Measurements from ENCODE around the gene PFDN6.
"Not testable (repeated sequence)": the region's sequence is repeated elsewhere in the genome, so short reads cannot be mapped to it uniquely, and the experiment has no call there.

PFDN6 gene

GRCh38 chr6:33288921-33289783 lies at the start of gene PFDN6, which contains the start of gene WDR46:
Gene PFDN6 (plus strand): TSS chr6:33289601. CDS start chr6:33289857, 256 bp downstream.
Gene WDR46 (minus strand): TSS chr6:33289239. CDS start chr6:33289170, 69 bp downstream.
- peak; percentile 57 for DNase-seq (ENCODE audit: low read depth, low spot score)

GRCh38 chr6:33241968-33242367 lies 47.4 kb upstream of the PFDN6 start:
- no peak overlapping the region for H3K27ac ChIP-seq
- no peak for DNase-seq (ENCODE audit: low read depth, low spot score)

More at GRCh38 chr6:33288921-33289783, at the start of gene PFDN6, which contains the start of gene WDR46:
- peak within 1 kb of the TSS; percentile 56 for H3K27ac ChIP-seq

GRCh38 chr6:33243476-33243875 lies 45.9 kb upstream of the PFDN6 start:
- H3K27ac ChIP-seq: no peak overlapping the region
- no peak for DNase-seq (ENCODE audit: low read depth, low spot score)

- peak overlapping the region; percentile 95 for H3K27ac ChIP-seq
- DNase-seq (ENCODE audit: low read depth, low spot score): no peak
Measured at GRCh38 chr6:33247977-33248642, 41.3 kb upstream of the PFDN6 start.

GRCh38 chr6:33248643-33248931 lies 40.8 kb upstream of the PFDN6 start:
- no peak for DNase-seq (ENCODE audit: low read depth, low spot score)

GRCh38 chr6:33248932-33249731 lies 40.3 kb upstream of the PFDN6 start:
- peak overlapping the region; percentile 95 for H3K27ac ChIP-seq
- DNase-seq (ENCODE audit: low read depth, low spot score): peak; percentile 97

More at GRCh38 chr6:33248643-33248931, 40.8 kb upstream of the PFDN6 start:
- H3K27ac ChIP-seq: peak overlapping the region; percentile 95

GRCh38 chr6:33249732-33250630 lies 39.4 kb upstream of the PFDN6 start:
- peak; percentile 64 for DNase-seq (ENCODE audit: low read depth, low spot score)
- peak overlapping the region; percentile 95 for H3K27ac ChIP-seq

GRCh38 chr6:33250731-33251130 lies 38.7 kb upstream of the PFDN6 start:
- peak overlapping the region; percentile 95 for H3K27ac ChIP-seq
- no peak for DNase-seq (ENCODE audit: low read depth, low spot score)

GRCh38 chr6:33251395-33252012 lies 37.9 kb upstream of the PFDN6 start:
- DNase-seq (ENCODE audit: low read depth, low spot score): no peak
- H3K27ac ChIP-seq: no peak overlapping the region

- H3K27ac ChIP-seq: peak overlapping the region; percentile 1
- DNase-seq (ENCODE audit: low read depth, low spot score): no peak
Measured at GRCh38 chr6:33252759-33253158, 36.6 kb upstream of the PFDN6 start.

GRCh38 chr6:33254591-33254990 lies 34.8 kb upstream of the PFDN6 start:
- H3K27ac ChIP-seq: no peak overlapping the region
- no peak for DNase-seq (ENCODE audit: low read depth, low spot score)

GRCh38 chr6:33259032-33259431 lies 30.4 kb upstream of the PFDN6 start:
- peak overlapping the region; percentile 28 for H3K27ac ChIP-seq
- peak; percentile 72 for DNase-seq (ENCODE audit: low read depth, low spot score)

GRCh38 chr6:33262490-33262889 lies 26.9 kb upstream of the PFDN6 start:
- H3K27ac ChIP-seq; DNase-seq (ENCODE audit: low read depth, low spot score): not testable (repeated sequence)

GRCh38 chr6:33264015-33264414 lies 25.4 kb upstream of the PFDN6 start:
- H3K27ac ChIP-seq: no peak overlapping the region
- DNase-seq (ENCODE audit: low read depth, low spot score): no peak

GRCh38 chr6:33271117-33271467 lies 18.3 kb upstream of the PFDN6 start:
- H3K27ac ChIP-seq: peak overlapping the region; percentile 90
- no peak for DNase-seq (ENCODE audit: low read depth, low spot score)

- DNase-seq (ENCODE audit: low read depth, low spot score): peak; percentile 98
- peak within 1 kb of the TSS; percentile 90 for H3K27ac ChIP-seq
Measured at GRCh38 chr6:33271468-33272274, 17.7 kb upstream of the PFDN6 start, which contains the start of the genes RPS18 and VPS52. Gene RPS18 (plus strand): TSS chr6:33272075. CDS start chr6:33272120, 45 bp downstream. Gene VPS52 (minus strand): TSS chr6:33271876. CDS start chr6:33271675, 201 bp downstream.

GRCh38 chr6:33272275-33273128 lies 16.9 kb upstream of the PFDN6 start:
- DNase-seq (ENCODE audit: low read depth, low spot score): no peak
- peak overlapping the region; percentile 90 for H3K27ac ChIP-seq

Data from epithelial cell of prostate (primary cell).